ENCODE data around the gene CBX4.

Gene CBX4

DNA sequence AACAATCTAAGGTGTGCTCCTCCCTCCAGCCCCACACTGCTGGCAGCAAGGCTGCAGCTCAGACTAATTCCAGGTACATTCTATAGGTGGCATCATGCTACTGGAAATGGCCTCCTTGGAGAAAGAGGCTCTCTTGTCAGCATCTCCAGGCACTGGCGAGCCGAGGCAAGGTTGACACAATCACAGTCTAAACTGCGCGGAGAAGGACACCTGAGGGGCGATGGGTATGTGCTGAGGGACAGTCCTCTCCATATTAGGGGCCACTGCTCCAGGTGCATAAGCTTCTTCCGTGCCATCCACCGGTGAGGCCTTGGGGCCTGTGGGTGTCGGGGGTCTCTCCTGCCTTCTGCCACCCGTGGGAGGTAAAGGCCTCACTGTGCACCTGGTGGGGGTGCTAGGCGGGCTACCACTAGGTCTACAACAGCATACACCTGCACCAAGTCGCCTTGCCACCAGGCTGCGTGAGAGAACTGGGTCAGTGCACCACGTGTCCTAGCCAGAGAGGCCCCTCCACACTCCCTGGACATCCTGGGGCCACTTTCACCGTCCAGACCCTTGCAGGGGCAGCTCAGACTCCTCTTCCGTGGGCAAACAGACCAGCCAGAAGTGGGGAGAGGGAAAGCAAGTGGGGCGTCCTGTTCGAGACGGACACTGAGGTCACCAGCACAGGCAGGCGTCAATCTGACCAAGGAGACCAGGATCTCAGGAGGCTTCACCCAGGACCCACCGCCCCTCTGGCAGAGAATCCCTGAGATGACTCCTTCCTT, 30.3 kb downstream of the CBX4 start:
- DNase-seq (ENCODE audit: low read depth), result no peak
- no peak overlapping the region for H3K4me3 ChIP-seq (ENCODE audit: low read length)

GRCh38 chr17:79806863-79807720, 32.1 kb downstream of the CBX4 start:
- no peak for TF ChIP-seq CTCF (conservative IDR thresholded peaks at IDR 0.05; ENCODE audit: low read length)
- no peak for DNase-seq (ENCODE audit: low read depth)
- no peak overlapping the region for H3K4me3 ChIP-seq (ENCODE audit: low read length)

More for the DNA sequence above, 30.3 kb downstream of the CBX4 start:
- TF ChIP-seq CTCF (conservative IDR thresholded peaks at IDR 0.05; ENCODE audit: low read length), result 0 out of 2 replicates have a peak, but pooled peaks have one; percentile 8

GRCh38 chr17:79806446-79806760, 32.8 kb downstream of the CBX4 start:
- no peak for DNase-seq (ENCODE audit: low read depth)
- TF ChIP-seq CTCF (conservative IDR thresholded peaks at IDR 0.05; ENCODE audit: low read length), result no peak
- no peak overlapping the region for H3K4me3 ChIP-seq (ENCODE audit: low read length)

DNA sequence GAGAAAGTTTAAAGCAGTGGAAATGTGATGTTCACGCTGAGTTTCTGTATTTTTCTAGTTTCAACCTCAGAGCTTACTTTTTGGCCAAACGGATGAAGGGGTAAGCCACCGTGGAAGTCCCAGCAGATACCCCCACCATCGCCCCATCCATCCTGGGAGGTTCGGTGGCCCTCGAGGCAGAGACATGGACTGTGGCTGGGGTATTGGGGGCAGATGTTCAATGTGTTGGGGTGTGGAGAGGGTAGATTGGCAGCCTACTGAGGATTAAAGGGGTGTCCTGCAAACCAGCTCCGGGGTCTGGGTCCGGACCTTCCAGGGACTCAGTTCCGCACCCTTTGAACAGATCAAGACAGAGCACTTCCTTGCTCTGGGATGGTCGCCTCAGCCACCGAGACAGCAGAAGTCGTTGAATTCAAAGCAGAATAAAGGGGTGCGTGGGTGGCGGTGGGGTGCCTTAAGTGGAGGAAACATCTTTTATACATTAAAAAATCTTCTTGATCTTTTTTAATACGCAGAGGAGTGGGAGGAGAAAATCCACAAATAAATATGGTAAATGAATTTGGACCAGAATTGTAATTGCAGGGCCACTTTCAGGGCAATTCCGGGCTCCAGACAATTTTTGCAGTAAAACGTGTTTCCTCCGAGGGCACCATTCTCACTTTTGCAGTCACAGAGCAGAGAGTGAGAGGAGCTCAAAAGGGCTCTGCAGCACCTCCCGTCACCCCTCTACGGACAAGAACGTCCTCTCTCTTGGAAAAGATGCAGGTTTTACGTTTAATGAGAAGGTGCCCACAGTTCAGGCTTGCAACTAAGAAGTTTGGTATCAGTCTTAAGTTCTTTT, 34.2 kb downstream of the CBX4 start:
- no peak for DNase-seq (ENCODE audit: low read depth)
- no peak for TF ChIP-seq CTCF (conservative IDR thresholded peaks at IDR 0.05; ENCODE audit: low read length)
- H3K4me3 ChIP-seq (ENCODE audit: low read length), result no peak overlapping the region

DNA sequence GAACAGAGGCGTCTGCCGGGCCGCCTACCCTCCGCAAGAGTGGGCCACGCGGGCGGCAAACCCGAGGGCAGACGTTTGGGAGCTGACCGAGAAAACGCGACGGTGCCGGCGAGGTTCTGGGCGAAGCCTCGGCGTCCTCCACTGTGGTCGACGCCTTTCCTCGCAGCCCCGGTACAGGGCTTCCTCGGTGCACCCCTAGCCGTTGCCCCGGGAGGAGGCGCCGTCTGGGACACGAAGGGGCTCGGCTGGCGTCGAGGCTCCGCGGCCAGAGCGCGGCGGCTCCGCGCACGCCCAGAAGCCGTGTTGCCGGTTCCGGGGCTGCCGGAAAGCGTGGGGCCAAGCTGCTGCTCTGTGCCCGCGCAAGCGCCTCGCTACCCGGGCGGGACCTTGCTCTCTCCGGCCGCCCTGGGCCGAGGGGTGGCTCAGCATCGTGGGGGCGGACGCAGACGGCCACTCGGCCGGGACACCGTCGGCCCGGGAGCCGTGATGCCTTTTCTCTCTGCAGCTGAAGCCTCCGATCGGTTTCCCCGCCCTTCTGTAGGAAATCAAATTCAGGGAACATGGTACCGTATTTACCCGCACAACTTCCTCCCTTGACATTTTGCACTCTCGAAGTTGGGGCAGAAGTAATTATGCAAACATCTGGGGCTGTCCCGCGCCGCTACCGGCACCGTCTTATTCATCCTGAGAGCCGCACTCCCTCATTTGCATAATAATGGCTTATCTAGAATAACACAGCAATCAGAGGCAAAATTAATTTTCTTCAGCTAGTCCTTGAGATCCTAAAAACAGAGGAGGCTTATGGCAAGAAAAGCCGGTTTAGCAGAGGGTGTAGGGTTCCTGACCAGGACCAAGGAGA, 35.0 kb downstream of the CBX4 start:
- no peak overlapping the region for H3K4me3 ChIP-seq (ENCODE audit: low read length)
- no peak for TF ChIP-seq CTCF (conservative IDR thresholded peaks at IDR 0.05; ENCODE audit: low read length)
- no peak for DNase-seq (ENCODE audit: low read depth)

GRCh38 chr17:79803421-79803996, 35.7 kb downstream of the CBX4 start:
- TF ChIP-seq CTCF (conservative IDR thresholded peaks at IDR 0.05; ENCODE audit: low read length), result no peak
- no peak overlapping the region for H3K4me3 ChIP-seq (ENCODE audit: low read length)
- DNase-seq (ENCODE audit: low read depth), result no peak
